Omental fat pad (tissue), 4 donors: ENCODE results near the gene ETV3L. TPM values are rescaled to one million over a fixed set of nuclear protein-coding genes. Genes with fewer than 3 reads are reported as not detected.
A peak's percentile ranks its signal among the peaks of the same experiment; 100 is the strongest.
"Not testable (repeated sequence)": the region's sequence is repeated elsewhere in the genome, so short reads cannot be mapped to it uniquely, and the experiment has no call there.

Source experiments
- ATAC-seq: fragments of 150-250 bp; one replicate; pipeline ENCODE4 v1.9.1; 2016; ENCODE audit warnings: mild to moderate bottlenecking, moderate library complexity; ENCODE audit not compliant: low FRiP score
- DNase-seq: peaks from one replicate; pipeline ENCODE4 v3.0.0-alpha.2; 2019; ENCODE audit warnings: low spot score
- CTCF ChIP-seq, 3 donors: fragments of 450-650 bp; IDR thresholded peaks; one replicate each; pipeline ENCODE4 v1.5.1; 2016 to 2017; ENCODE audit warnings: antibody characterized with exemption in 3 of 3, mild to moderate bottlenecking in 3 of 3, moderate library complexity in 2 of 3
- total RNA-seq, 4 donors: library from RNA; depleted of rRNA; stranded (reverse); fragments of >200 nt; gene quantifications; one replicate each; pipeline ENCODE4 v1.1.0, GENCODE V29; 2016

The ETV3L gene
- total RNA-seq, 4 donors from 2014 or later: not detected

GRCh38 chr1:157056269-157056668 lies 43.3 kb downstream of the ETV3L start:
- no peak for DNase-seq
- no peak for TF ChIP-seq CTCF (IDR thresholded peaks at IDR 0.05)
- no peak for ATAC-seq

DNA sequence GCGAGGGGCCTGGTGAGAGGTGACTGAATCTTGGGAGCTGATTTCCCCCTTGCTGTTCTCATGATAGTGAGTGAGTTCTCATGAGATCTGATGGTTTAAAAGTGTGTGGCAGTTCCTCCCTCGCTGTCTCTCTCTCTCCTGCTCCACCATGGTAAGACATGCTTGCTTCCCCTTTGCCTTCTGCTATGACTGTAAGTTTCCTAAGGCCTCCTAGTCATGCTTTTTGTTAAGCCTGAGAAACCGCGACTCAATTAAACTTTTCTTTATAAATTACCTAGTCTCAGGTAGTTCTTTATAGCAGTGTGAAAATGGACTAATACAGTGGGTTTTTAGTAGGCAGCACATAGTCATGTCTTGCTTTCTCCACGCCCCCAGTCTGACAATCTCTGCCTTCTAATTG lies 43.9 kb downstream of the ETV3L start:
- DNase-seq, ATAC-seq: not testable (repeated sequence)

DNA sequence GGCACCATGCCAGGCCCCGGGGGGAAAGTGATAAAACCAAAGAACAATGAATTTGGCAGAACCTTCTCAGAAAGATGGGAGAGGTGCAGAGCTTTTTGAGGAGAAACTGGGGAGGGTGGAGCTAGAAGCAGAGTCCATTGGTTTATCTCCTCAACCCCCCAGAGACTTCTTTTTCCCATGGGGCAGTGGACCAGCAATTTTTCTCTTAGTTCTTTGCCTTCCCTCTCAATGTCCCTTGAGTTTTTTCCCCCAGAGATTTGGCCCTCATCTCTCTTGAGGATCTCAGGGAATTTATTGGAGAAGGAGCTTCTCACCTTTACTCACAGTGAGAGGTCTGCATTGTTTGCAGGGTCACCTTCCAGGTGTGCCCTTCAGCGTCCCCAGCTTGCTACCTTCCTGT lies 48.8 kb downstream of the ETV3L start:
- DNase-seq (no peak), ATAC-seq (no peak)
- no peak for TF ChIP-seq CTCF (IDR thresholded peaks at IDR 0.05)

DNA sequence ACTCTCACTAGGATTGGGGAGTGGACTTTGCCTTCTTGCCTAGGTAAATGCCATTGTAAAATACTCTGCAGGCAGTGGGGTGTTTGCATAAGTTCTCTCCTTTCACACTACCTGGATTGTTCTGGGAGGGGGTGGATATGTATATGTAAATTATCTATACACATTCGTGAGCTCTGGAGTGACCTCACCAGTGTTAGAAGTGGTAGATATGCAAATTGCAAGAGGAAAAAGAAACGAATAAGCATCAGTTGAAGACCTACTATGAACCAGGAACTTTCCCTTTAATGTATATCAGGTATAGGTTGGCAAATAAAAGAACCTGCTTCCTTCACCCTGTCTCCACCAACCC lies 52.6 kb downstream of the ETV3L start:
- ATAC-seq (no peak), DNase-seq (no peak)
- no peak for TF ChIP-seq CTCF (IDR thresholded peaks at IDR 0.05)

DNA sequence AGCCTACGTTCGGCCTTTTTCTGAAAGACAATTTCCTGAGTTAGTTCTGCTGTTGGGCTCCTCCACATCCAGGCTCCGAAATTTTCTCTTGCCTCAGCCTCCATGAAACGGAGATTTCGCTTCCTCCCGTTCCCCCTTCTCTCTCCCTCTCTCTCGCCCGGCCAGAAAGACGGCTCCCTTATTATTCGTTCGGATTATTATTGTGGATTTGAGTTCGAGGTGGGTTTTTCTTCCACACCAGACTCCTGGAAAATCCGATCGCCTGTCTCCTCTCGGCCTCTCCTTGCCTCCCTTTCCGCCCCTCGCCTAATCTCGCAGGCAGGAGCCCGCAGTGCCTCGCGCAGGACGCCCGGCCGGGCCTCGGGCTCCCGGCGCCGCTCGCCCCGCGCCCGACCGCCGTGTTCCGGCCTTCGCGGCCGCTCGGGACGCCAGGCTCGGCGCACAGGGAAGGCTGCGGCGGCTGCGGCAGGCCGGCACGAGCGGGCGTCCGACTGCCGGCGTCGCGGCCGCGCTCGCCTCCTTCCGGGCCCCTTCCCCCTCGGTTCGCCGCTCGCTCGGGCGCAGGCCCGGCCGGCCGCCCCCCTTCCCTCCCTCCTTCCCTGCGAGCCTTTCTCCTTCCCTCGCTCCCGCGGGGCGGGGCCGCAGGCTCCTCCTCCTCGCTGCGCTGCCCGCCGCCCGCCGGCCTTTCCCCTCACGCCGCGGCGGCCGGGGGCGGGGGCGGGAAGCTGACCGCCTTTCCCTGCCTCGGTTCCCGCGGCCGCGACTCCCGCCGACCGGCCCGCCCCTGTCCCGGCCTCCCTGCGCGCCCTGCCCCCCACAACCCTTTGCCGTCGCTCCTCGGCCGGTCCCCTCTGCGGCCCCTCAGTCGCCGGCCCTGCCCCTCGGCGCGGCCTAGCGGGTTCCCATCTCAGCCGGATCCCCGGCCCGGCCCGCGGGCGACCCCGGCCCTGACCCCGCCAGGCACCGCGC lies 54.1 kb downstream of the ETV3L start, which contains the start of gene ARHGEF11:
Gene ARHGEF11 (minus strand): TSS at position 493 of the 969 bp plus-strand sequence. CDS start 1,412 bp downstream, outside the sequence.
- peak; percentile 100 for ATAC-seq
- peak; percentile 40 for DNase-seq
- TF ChIP-seq CTCF (IDR thresholded peaks at IDR 0.05): no peak

GRCh38 chr1:157044326-157044725 lies 55.3 kb downstream of the ETV3L start:
- no peak for ATAC-seq
- no peak for TF ChIP-seq CTCF (IDR thresholded peaks at IDR 0.05)
- no peak for DNase-seq

- ATAC-seq: no peak
- no peak for TF ChIP-seq CTCF (IDR thresholded peaks at IDR 0.05)
- no peak for DNase-seq
Observed at GRCh38 chr1:157043685-157044084, 55.9 kb downstream of the ETV3L start.
